ENCODE results near the gene USP40. TPM values are rescaled to one million over a fixed set of nuclear protein-coding genes. Genes with fewer than 3 reads are reported as not detected.

Gene USP40
- total and polyA plus RNA-seq, 10 of the 15 experiments (the other 5 are each of a cell fraction or from before 2014, with no cell fraction given), result 3.4 to 20.8 (median 15.2) TPM

DNA sequence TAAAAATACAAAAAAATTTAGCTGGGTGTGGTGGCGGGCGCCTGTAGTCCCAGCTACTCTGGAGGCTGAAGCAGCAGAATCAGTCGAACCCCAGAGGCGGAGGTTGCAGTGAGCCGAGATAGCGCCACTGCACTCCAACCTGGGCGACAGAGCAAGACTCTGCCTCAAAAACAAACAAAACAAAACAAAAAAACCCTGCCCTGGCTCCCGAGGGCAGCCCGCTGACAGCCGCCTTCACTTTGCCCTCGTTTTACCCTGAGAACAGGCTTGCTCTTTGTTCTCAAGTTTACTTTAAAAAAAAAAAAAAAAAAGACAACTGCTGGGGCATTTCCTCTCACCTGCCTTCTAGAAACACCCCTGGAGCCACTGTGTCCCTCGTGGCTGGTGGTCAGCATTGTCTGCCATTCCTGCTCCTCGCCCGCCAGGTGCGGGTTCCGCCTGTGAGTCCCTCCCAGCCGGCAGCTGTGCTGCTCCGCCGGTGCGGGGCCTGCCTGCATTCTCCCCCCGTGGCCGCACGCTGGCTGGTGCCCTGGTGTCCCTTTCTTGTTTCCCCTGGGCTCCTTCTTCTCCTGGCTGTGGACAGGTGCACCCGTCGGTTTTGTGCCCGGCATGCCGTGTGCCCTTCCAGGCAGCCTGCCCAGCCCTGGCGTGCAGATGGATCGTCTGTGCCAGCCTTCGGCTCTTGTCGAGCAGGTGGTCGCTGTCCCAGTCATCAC is 105.7 kb downstream of the USP40 start:
- H3K9me3 ChIP-seq (replicated peaks; ENCODE audit: control insufficient read depth, insufficient read depth, low read length), result no peaks in the 10 kb centered on the region
- no peak for ATAC-seq
- no peak overlapping the region for H3K4me3 ChIP-seq
- H3K27ac ChIP-seq (ENCODE audit: control insufficient read depth, insufficient read depth), result no peak overlapping the region
- in situ Hi-C loops (cut with MboI), result no loop called here
- POLR2A ChIA-PET, result no interaction called here
- intact Hi-C loops (cut with micrococcal nuclease; ENCODE audit: unreplicated experiment), result no loop called here
- H3K4me2 ChIP-seq (ENCODE audit: control insufficient read depth, insufficient read depth), result no peak overlapping the region
- SMC1A ChIA-PET (ENCODE audit: uncharacterized antibody, unreplicated experiment), result interaction anchor here (1.5 kb wide), 1 partner anchor 104 kb away, joined by 3 read pairs; no protein-coding TSS in a partner anchor
- no peaks in the 10 kb centered on the region for H3K79me2 ChIP-seq (ENCODE audit: control insufficient read depth, insufficient read depth, low read length)
- WGBS (ENCODE audit: insufficient coverage, insufficient replicate concordance, low lambda C conversion rate, missing lambda C conversion rate), result 93% methylated on average over 32 of the region's 32 CpGs
- H3K27me3 ChIP-seq (replicated peaks in 1 of 2; ENCODE audit: control insufficient read depth in 2 of 2, insufficient read depth in 2 of 2, low read length in 1 of 2), result no peaks in the 10 kb centered on the region
- no TSS peak for BruUV-seq (replicated peaks)
- no peak for FAIRE-seq
- H4K20me1 ChIP-seq (ENCODE audit: control insufficient read depth, insufficient read depth), result no peaks in the 10 kb centered on the region
- DNase-seq (ENCODE audit: low read depth, low spot score), result no peak
- H2AFZ ChIP-seq (ENCODE audit: control insufficient read depth, low read depth, low read length), result no peak overlapping the region
- no peak overlapping the region for H3K9ac ChIP-seq (ENCODE audit: control insufficient read depth, insufficient read depth, low read length)
- peaks cover 17 to 20% of the 10 kb centered on the region in 2 experiments for H3K36me3 ChIP-seq (ENCODE audit: control insufficient read depth in 2 of 2, insufficient read depth in 2 of 2, low read length in 1 of 2)
- CTCF ChIA-PET, result interaction anchor here (0.6 kb wide), 1 partner anchor 564 kb away, joined by 3 read pairs; no protein-coding TSS in a partner anchor
- H3K4me1 ChIP-seq (ENCODE audit: control insufficient read depth, insufficient read depth, low read length), result no peaks in the 10 kb centered on the region
- RAD21 ChIA-PET (ENCODE audit: unreplicated experiment), result no interaction called here
- no peak for TF ChIP-seq PAX8 (IDR thresholded peaks at IDR 0.05)
- no peak for TF ChIP-seq ZNF217 (IDR thresholded peaks at IDR 0.05)
- TF ChIP-seq, protein P1, sequence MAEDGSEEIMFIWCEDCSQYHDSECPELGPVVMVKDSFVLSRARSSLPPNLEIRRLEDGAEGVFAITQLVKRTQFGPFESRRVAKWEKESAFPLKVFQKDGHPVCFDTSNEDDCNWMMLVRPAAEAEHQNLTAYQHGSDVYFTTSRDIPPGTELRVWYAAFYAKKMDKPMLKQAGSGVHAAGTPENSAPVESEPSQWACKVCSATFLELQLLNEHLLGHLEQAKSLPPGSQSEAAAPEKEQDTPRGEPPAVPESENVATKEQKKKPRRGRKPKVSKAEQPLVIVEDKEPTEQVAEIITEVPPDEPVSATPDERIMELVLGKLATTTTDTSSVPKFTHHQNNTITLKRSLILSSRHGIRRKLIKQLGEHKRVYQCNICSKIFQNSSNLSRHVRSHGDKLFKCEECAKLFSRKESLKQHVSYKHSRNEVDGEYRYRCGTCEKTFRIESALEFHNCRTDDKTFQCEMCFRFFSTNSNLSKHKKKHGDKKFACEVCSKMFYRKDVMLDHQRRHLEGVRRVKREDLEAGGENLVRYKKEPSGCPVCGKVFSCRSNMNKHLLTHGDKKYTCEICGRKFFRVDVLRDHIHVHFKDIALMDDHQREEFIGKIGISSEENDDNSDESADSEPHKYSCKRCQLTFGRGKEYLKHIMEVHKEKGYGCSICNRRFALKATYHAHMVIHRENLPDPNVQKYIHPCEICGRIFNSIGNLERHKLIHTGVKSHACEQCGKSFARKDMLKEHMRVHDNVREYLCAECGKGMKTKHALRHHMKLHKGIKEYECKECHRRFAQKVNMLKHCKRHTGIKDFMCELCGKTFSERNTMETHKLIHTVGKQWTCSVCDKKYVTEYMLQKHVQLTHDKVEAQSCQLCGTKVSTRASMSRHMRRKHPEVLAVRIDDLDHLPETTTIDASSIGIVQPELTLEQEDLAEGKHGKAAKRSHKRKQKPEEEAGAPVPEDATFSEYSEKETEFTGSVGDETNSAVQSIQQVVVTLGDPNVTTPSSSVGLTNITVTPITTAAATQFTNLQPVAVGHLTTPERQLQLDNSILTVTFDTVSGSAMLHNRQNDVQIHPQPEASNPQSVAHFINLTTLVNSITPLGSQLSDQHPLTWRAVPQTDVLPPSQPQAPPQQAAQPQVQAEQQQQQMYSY (CRISPR knock-in tag; IDR thresholded peaks at IDR 0.05), result no peak
- TF ChIP-seq EZH2 (IDR thresholded peaks at IDR 0.05; ENCODE audit: borderline replicate concordance, control insufficient read depth, low read depth, low read length), result no peak
- TF ChIP-seq RELA (IDR thresholded peaks at IDR 0.05; ENCODE audit: borderline replicate concordance, partially characterized antibody), result no peak
- TF ChIP-seq, protein P2, sequence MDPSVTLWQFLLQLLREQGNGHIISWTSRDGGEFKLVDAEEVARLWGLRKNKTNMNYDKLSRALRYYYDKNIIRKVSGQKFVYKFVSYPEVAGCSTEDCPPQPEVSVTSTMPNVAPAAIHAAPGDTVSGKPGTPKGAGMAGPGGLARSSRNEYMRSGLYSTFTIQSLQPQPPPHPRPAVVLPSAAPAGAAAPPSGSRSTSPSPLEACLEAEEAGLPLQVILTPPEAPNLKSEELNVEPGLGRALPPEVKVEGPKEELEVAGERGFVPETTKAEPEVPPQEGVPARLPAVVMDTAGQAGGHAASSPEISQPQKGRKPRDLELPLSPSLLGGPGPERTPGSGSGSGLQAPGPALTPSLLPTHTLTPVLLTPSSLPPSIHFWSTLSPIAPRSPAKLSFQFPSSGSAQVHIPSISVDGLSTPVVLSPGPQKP (IDR thresholded peaks at IDR 0.05; ENCODE audit: low read depth, low read length), result no peak
- no peak for TF ChIP-seq LARP7 (IDR thresholded peaks at IDR 0.05)
- TF ChIP-seq SP1 (IDR thresholded peaks at IDR 0.05; ENCODE audit: low read depth, low read length), result no peak
- no peak for TF ChIP-seq POU2F2 (IDR thresholded peaks at IDR 0.05; ENCODE audit: borderline replicate concordance, low read depth, low read length)
- TF ChIP-seq SMAD1 (IDR thresholded peaks at IDR 0.05; ENCODE audit: low read depth, partially characterized antibody), result no peak
- no peak for TF ChIP-seq BMI1 (IDR thresholded peaks at IDR 0.05; ENCODE audit: borderline replicate concordance)
- TF ChIP-seq, protein P3, sequence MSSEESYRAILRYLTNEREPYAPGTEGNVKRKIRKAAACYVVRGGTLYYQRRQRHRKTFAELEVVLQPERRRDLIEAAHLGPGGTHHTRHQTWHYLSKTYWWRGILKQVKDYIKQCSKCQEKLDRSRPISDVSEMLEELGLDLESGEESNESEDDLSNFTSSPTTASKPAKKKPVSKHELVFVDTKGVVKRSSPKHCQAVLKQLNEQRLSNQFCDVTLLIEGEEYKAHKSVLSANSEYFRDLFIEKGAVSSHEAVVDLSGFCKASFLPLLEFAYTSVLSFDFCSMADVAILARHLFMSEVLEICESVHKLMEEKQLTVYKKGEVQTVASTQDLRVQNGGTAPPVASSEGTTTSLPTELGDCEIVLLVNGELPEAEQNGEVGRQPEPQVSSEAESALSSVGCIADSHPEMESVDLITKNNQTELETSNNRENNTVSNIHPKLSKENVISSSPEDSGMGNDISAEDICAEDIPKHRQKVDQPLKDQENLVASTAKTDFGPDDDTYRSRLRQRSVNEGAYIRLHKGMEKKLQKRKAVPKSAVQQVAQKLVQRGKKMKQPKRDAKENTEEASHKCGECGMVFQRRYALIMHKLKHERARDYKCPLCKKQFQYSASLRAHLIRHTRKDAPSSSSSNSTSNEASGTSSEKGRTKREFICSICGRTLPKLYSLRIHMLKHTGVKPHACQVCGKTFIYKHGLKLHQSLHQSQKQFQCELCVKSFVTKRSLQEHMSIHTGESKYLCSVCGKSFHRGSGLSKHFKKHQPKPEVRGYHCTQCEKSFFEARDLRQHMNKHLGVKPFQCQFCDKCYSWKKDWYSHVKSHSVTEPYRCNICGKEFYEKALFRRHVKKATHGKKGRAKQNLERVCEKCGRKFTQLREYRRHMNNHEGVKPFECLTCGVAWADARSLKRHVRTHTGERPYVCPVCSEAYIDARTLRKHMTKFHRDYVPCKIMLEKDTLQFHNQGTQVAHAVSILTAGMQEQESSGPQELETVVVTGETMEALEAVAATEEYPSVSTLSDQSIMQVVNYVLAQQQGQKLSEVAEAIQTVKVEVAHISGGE (CRISPR knock-in tag; IDR thresholded peaks at IDR 0.05), result no peak
- TF ChIP-seq ETV6 (conservative IDR thresholded peaks at IDR 0.05 in 1 of 2, IDR thresholded peaks at IDR 0.05 in 1 of 2; ENCODE audit: borderline replicate concordance in 1 of 2, low read depth in 1 of 2), result no peak
- TF ChIP-seq, protein P4, sequence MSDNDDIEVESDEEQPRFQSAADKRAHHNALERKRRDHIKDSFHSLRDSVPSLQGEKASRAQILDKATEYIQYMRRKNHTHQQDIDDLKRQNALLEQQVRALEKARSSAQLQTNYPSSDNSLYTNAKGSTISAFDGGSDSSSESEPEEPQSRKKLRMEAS (IDR thresholded peaks at IDR 0.05; ENCODE audit: low read depth, low read length), result no peak
- no peak for TF ChIP-seq BHLHE40 (IDR thresholded peaks at IDR 0.05; ENCODE audit: borderline replicate concordance in 1 of 2, low read depth in 2 of 2, low read length in 1 of 2)

All from GM12878 (cell line).